Measurements from ENCODE around the gene LAMA1.

Gene LAMA1

DNA sequence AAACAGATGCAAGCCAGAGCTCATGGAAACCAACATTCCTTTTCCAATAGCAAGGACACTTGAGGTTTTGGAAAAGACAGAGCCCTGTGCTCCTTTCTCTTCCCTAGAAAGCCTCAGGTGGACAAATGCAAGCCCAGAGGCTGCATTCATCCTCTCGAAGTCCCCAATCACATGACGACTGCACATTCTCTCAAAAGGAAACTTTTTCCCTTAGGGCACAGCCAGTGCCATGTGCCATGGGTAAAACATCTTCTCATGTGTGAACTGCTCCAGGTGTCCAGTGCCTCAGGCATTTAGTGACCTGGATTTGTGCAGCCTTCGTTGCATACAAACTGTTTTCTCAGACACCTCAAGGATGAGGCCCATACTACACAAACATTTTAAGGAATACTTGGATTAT, 140.7 kb downstream of the LAMA1 start:
- TF ChIP-seq, protein P1, sequence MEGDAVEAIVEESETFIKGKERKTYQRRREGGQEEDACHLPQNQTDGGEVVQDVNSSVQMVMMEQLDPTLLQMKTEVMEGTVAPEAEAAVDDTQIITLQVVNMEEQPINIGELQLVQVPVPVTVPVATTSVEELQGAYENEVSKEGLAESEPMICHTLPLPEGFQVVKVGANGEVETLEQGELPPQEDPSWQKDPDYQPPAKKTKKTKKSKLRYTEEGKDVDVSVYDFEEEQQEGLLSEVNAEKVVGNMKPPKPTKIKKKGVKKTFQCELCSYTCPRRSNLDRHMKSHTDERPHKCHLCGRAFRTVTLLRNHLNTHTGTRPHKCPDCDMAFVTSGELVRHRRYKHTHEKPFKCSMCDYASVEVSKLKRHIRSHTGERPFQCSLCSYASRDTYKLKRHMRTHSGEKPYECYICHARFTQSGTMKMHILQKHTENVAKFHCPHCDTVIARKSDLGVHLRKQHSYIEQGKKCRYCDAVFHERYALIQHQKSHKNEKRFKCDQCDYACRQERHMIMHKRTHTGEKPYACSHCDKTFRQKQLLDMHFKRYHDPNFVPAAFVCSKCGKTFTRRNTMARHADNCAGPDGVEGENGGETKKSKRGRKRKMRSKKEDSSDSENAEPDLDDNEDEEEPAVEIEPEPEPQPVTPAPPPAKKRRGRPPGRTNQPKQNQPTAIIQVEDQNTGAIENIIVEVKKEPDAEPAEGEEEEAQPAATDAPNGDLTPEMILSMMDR (conservative IDR thresholded peaks at IDR 0.05; ENCODE audit: low read length) = no peak
- no peak overlapping the region for H3K4me3 ChIP-seq (ENCODE audit: low read length)
- DNase-seq (ENCODE audit: low read depth) = no peak

DNA sequence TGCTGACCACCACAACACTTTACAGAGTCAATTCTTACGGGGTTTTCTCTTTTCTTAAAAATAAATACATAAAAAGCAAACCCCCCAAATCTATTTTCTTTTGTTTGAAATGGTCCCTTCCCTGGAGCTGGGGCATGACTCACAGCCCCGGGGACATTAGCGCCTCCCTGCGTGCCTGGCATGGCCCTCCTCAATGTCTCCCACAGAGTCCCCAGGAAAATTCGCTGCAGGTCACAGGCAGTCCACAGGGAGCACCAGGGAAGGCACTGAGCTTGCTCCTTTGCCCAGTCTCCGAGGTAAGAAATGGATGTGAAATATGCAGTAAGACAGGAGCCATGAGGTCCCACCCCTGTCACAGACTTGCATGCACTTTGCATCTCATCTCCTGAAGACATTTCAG, 142.5 kb downstream of the LAMA1 start:
- TF ChIP-seq, protein P1 (conservative IDR thresholded peaks at IDR 0.05; ENCODE audit: low read length) = no peak
- no peak overlapping the region for H3K4me3 ChIP-seq (ENCODE audit: low read length)
- no peak for DNase-seq (ENCODE audit: low read depth)

DNA sequence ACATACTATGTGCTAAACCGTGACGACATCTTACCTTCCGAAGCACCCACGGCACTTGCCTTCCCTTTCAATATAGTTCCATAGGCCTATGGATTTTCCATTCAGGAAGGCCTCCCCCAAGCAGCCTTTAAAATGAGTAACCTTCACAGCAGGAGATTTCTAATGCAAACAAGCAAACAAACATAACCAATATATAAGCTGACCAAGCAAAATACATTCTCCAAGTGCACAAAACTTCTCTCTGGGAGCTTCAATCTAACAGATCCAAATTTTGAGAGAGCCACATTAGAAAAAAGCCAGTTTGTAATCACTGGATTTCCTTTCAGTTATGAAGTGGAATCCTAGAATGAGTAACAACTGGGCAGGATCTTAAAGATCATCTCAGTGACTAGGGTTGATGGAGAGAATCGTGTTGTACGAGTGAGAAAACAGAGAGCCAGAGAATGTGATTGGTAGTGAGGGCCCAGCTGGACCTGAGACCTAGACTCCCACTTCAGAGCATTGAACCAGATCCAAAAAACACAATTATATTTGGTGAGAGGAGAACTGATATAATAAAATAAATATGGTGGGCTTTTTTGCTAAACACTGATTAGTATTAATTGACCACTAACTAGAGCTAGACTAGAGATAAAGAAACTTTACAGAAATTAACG, 145.6 kb downstream of the LAMA1 start:
- no peak for DNase-seq (ENCODE audit: low read depth)
- no peak overlapping the region for H3K4me3 ChIP-seq (ENCODE audit: low read length)
- TF ChIP-seq, protein P1 (conservative IDR thresholded peaks at IDR 0.05; ENCODE audit: low read length) = no peak

DNA sequence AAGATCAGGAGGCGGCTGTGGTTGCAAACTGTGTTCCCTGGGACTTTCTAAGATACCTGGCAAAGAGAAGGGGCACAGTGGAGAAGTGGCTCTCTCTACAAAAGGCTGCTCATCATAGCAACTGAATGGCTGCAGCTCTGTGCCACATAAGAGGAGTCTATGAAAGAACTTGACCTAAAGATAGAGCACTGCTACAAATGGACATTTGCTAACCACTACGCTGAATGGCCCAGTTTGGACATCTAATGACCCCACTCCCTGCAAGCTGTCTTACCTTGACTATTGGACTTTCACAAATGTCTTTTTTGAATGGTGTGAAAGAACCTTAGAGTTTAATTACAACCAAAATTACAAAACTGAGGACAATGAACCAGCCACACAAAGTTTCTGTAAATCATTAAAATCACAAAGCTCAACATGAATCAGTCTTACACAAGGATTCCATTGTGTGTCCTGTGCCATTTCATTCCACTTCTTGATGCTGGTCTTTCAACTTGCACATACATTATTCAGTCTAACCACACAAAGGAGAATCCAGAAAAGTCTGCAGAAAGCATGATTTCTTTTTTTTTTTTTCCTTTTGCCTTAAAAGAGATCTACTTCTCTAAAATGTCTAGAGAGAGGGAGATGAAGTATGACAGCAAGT, 154.0 kb downstream of the LAMA1 start:
- no peak for DNase-seq (ENCODE audit: low read depth)
- TF ChIP-seq, protein P1 (conservative IDR thresholded peaks at IDR 0.05; ENCODE audit: low read length) = no peak
- no peak overlapping the region for H3K4me3 ChIP-seq (ENCODE audit: low read length)

DNA sequence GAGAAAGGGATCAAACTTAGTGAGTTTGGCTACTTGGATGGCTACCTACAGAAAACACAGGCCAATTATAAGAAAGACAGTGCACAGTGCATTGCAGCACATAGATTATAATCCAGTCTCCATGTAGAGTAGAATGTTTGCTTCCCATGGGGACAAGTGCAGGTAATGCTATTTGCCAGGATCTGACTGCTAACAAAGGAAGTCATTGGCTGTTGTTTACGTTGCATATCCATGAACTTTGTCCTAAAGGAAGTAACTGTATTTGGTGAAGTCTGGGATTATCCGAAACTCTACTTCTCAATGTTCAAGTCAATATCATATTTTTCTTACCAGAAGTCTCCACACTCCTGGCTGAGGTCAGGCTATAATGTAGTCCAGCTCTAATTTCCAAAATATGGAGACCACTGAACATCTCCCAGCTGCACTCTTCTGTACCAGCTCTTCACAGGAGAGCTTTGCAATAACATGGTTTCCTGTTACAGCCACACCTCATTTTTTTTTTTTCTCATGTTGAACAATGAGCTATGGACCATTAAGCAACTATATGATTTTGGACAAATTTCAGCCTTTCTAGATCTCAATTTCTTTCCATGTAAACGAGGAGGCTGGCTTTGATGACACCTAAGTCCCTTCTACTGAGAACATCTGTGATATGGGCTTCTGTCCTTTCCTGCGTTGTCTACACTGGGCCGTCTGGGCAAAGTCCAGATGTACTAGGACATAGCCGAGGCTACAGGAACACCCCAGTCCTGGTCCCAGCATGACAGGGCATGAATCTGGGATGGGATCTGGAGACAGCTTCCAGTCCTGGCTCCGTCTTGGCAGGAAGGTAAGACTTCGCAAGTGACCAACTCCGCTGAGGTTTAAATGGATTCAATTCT, 154.8 kb downstream of the LAMA1 start:
- no peak for DNase-seq (ENCODE audit: low read depth)
- TF ChIP-seq, protein P1 (conservative IDR thresholded peaks at IDR 0.05; ENCODE audit: low read length) = no peak
- no peak overlapping the region for H3K4me3 ChIP-seq (ENCODE audit: low read length)

DNA sequence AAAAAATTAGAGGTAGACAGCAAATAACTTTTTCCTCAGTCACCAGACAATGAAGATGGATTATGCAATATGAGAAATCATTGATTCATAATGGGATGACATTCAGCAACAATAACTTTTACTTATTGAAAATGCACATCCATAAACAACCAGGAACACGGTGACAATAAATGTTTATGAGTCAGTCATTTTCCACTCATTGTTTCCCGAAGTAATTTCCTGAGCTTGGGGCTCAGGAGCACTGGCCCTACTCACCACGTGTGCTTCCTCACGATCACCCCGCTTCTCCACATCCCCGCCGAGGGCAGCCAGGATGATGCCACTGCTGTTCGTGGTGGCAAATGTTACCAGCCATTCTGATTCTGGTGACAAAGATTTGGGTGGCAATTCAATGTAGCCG, 156.3 kb downstream of the LAMA1 start:
- TF ChIP-seq, protein P1 (conservative IDR thresholded peaks at IDR 0.05; ENCODE audit: low read length) = no peak
- no peak overlapping the region for H3K4me3 ChIP-seq (ENCODE audit: low read length)
- no peak for DNase-seq (ENCODE audit: low read depth)
